HG02852 (cell line): ENCODE results near the gene DPCD.
"Not testable (repeated sequence)": the region's sequence is repeated elsewhere in the genome, so short reads cannot be mapped to it uniquely, and the experiment has no call there.

Experiments
- ATAC-seq: cut with Tn5 transposase; IDR thresholded peaks from one replicate; pipeline ENCODE4 v1.9.1; 2021; ENCODE audit warnings: mild to moderate bottlenecking, moderate library complexity; ENCODE audit not compliant: unreplicated experiment

Gene DPCD

DNA sequence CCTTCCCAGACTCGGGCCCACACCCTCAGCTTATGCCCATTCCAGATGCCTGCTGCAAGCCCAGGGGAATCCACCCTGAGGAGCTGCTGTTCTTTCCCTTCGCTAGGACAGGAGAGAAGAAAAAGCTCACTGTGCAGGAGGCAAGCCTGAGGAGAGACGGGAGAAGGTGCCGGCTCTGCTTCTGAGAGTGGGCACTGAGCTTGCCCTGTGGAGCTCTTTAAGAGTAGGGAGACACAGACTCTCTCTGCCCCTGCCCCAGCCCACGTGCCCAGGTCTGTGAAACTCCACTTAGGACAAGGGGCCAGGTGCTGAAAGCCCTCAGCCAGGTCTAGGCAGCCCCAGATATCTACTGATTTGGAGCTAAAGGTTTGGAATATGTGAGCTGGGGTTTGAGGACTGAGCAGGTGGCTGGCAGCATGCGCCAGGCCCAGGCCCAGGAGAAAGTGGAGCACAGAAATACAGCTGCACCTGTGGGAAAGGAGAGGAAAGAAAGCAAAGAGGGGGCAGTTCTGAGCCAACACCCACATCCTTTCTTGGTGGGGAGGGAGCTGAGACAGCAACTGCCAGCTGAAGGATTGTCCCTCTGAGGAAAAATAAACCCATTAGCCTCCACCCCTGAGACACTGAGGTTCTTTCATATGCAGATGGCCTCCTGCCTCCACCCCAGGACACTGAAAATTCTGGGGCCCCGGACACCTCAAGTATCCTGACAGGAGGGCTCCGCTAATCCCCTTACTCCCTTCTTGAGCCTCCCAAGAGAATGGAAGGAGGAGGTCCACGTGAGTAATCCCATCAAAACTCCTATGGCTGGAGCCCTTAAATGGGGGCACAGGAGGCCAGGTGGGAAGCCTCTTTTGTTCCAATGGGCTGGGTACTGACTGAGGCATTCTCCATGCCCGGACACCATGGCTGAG lies 7.4 kb upstream of the DPCD start:
- no peak for ATAC-seq

DNA sequence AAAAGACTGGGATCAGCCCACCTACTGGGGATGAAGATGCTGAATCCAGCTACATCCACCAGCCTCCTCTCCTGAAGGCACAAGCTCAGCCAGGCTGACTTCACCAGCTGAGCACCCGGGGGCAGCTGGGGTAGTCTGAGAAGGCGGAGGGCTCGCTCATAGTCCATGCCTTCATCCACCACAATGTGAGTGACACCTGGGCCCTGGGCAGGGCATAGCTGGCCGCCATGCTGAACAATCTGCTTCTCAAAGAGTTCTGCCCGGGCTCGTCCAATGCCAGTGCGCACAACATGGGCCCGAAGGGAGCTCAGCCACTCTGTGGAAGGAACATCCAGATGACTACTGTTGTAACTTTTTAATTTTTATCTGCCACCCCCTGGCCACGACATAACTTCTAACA lies 2.3 kb upstream of the DPCD start:
- ATAC-seq = no peak

DNA sequence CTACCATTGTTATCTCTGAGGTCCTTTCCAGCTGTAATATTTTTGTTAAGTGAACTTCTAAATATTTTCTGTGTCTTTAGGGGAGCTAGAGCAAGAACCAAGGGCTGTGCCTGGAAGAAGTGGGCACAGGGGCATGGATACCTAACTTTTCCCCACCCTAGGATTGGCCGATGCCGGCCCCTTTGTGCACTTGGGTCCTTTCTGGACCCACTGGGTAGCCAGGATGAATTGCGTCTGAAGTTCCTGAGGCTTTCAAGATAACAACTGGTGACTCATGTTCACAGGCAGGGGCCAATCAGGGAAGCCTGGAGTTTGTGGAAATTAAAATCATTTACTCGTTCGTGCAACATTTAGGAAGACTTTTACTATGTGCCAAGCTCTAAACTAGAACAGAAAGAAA lies 758 bp downstream of the DPCD start:
- ATAC-seq = no peak

DNA sequence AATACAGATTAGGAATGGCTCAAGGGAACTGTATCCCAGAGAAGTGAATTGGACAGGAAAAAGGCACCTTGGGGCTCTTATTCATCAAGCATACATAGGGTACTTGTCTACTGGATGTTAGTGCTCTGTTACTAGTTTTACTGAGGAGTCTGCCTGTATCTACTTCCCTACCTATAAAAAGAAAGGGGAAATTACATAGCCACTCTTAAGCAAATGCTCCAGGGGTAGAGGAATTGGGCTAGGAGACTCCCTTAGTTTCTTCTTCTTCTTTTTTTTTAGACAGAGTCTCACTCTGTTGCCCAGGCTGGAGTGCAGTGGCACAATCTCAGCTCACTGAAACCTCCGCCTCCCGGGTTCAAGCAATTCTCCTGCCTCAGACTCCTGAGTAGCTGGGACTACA lies 5.2 kb downstream of the DPCD start:
- not testable (repeated sequence) for ATAC-seq

DNA sequence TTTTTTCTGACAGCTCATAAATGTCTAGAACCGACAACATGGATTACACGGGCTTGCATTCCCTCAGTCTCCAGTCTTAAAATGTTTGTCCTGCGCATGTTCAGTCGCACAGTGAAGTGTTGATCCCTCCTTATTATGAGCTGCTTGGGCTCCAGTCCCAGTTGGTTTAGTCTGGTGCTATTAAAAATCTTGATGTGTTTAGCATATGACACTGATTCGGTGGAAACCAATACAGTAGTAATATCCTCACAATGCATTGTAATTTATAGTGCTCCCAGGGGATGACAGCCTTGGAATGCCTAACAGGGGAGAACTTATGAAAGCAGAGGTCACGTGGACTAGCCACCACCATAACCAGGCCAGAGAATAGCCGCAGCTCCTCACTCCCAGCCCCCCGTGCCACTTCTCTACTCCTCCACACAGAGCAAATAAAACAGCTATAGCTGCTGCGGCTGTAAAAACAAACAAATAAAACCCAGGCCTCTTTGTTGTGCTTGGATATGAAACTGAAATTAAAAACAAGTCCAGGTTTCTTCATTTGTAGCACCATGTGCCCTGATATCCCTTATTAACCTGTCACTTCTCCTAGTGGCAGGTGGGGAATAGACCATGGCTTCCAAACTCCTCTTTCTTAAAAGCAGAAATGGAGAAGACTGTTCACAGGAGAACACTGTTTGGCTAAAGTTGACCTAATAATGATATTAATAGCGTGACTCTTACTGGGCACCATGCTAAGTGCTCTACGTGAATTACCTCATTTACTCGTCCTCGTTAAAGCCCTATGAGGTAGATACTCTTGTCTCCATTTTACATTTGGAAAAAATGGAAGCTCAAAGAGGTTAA lies 7.7 kb downstream of the DPCD start:
- ATAC-seq = no peak

DNA sequence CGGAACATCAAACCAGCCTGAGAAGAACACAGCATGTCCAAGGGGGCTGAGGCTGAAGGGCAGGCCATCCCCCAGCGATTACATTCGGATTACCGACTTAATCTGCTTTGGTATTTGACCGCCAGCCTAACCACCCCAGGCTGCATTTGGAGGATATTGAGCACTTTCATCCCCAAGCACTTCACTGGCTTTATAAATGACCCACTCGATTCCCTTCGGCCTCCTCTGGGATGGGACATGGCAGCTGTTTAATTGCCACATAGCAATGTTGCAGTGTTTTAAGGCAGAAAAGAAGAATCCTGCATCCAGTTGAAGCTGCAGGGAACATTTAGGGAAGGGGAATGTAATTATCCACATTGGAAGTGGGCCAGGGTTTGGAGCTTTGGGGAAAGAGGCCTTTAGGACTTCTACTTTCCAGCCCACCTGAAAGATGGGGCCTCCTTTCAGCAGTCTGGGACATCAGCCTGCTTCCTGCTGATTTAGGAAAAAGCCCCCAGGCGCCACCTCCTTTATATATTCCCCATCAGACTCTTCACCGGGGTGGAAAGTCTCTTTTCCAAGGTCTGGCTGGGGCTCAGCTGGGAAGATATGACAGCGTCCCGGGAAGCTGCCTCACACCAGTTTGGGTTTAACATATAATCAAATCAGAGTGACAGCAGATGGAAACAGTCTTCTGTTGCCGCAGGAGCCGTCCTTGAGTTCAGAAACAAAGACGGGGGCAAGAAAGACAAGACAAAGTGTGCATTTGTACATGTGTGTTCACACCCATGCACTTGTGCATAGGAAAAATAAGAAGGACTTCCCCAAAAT lies 9.2 kb downstream of the DPCD start:
- no peak for ATAC-seq

DNA sequence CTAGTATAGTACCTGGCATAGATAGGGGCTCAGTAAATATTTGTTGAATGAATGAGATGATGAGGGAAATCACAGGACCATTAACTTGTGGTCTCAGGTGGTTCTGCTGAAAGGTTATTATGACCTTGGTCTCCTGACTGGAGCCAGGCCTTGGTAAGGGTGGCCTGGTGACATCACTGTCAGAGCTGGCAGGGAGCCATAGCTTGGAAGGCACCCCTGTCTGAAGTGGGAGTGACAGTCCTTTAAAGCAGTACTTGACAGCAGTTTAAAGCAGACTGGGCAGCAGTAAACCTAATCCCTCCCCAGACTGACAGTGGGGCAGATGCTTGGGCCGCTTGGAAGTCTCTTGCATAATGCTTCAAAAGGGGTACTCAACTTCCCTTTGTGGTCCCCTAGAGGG lies 13.4 kb downstream of the DPCD start:
- ATAC-seq = no peak

DNA sequence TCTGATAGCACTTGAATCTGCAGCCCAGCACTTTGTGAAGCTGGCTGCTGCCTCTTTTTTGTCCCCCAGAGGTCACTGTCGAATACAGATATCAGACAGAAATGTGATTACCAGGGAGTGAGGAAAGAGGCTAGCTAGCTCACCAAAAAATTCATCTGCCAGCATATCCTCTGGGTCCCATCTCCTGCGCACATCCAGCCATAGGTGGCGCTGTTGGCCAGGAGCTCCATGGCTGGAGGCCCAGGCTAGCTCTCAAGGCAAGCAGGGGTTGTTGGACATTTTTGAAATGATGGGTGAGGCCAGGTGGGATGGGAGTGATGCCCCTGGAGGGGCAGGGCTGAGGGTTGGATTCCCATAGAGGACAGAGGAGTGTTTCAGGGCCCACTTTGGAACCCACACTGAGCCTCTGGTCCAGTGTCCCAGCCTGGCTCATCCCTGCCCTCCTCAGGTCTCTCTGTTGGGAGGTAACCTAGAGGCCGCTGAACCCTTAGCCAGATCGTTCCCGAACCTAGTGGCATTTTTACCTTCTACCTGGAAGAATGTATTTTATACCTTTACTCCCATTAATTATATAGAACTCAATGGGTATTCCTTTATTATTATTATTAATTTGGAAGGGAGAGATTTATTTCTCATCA lies 14.8 kb downstream of the DPCD start:
- ATAC-seq = no peak

DNA sequence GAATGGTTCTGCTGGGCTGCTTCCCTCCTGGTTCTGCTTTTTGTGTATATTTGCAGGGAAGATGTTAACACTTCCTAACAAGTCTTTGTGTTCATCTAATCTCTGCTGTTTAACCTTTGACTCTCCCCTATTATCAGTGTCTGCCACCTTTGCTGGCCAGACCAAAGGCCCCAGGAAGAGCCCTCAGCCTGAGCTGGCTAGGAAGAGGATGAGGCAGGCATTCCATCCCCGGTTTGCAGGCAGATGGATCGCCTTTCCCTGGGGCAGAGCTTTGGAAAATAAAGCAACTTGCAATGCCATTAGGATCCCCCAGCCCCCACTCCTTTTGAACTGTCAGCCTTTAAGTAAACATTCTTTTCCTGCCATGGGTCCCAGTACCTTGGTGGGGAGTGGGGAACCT lies 19.0 kb downstream of the DPCD start:
- no peak for ATAC-seq

DNA sequence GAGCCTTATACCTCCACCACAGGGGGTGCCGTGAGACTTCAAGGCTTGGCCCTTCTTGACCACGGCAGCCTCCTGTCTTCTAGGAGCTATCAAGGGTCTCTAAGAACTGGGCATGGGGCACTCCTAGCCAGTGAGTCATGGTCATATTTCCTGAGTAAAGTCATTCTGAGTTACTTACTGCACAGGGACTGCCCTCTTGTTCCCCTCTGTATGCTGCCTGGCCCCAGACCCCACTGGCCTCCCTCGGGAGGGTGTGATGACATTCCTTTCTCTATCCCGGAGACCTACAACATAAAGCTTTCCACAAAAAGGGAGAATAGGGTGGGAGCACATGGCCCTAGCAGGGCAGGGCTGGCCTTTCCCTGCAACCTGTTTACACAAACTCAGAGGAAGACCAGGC lies 21.4 kb downstream of the DPCD start:
- no peak for ATAC-seq

DNA sequence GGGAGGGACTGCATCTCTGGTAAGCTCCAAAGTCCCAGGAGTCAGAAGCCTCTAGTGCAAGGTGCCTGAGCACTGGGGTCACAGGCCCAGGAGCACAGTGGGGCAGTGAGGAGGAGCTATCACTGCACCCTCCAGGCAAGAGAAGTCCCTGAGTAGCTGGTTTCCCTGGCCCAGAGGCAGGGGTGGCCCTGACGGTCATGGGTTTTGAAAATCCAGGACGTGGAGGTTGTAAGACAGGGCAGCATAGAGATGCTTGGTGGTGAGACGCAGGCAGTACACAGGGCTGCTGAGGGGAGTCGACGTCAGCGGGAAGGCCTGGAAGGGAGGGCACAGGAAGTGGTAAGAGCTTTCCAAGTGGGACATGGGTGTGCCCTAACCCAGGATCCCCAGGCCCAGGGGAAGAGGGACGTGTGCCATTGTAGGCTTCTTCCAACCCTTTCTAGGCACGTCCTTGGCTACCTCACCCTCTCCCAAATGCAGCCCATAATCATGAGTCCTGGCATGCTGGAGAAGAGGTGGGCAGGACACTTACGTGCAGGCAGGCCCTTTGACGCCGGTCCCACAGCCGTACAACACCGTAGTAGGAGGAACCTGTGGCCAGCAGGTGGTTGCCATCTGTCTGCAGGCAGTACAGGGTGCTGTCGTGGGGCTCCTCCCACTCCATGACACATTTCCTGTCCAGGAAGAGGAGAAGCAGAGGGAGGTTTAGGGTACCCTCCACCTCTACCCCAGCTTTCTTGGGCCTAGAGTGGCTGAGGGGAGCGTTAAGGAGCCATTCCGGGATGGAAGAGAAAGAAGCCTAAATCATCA lies 23.2 kb downstream of the DPCD start:
- no peak for ATAC-seq

DNA sequence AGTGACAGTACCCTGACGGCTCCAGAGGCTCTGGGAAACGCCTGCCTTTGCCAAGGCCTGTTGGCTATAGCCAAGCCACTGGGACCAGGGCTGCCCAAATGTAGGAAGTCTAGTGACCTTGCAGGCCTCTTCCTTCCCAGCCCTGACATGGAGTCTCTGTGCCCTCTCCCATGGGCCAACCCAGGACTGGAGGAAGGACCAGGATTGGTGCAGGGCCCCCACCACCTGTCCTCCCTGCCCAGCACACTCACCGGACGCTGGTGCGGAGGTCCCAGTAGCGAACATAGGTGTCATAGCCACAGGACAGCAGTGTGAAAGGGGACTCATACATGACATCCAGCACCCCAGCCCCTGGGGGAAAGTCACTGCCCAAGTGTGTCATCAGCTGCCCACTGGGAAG lies 24.0 kb downstream of the DPCD start:
- ATAC-seq = no peak

DNA sequence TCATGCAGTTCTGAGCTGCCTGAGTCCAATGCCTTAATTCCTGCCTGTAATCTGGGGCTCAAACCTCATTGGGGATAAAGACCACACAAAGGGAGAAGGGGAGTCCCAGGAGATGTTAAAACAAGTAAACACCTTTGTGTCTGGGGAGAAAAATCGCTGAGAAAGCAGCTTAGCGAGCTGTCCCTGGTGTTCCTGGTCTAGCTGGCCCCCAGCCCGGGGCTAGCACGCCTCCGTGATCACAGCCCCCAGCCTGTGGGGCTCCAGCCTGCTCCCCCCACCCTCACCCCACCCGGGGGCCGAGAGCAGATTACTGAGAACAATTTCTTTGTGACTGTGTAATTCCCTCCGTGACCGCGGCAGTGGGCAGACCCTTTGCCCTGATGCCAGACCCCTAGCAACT lies 24.8 kb downstream of the DPCD start:
- ATAC-seq = no peak

DNA sequence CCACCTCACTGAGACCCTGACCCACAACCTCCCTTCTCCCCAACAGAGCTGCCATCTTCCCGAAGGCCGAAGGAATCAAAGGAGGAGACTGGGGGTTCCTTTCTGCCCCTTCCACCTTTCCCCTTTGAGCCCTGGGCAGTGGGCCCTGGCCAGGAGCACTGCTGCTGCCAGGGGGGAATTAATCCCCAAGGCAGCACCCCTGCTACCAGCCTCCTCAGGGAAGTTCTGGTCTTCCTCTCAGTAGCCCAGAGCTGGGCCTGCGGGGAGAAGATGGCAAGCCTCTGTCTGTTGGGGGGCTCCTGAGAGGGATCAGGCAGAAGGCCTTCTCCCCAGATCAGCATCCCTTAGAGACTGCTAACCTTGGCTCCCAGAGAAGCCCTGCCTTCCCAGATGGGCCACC lies 25.5 kb downstream of the DPCD start:
- no peak for ATAC-seq

DNA sequence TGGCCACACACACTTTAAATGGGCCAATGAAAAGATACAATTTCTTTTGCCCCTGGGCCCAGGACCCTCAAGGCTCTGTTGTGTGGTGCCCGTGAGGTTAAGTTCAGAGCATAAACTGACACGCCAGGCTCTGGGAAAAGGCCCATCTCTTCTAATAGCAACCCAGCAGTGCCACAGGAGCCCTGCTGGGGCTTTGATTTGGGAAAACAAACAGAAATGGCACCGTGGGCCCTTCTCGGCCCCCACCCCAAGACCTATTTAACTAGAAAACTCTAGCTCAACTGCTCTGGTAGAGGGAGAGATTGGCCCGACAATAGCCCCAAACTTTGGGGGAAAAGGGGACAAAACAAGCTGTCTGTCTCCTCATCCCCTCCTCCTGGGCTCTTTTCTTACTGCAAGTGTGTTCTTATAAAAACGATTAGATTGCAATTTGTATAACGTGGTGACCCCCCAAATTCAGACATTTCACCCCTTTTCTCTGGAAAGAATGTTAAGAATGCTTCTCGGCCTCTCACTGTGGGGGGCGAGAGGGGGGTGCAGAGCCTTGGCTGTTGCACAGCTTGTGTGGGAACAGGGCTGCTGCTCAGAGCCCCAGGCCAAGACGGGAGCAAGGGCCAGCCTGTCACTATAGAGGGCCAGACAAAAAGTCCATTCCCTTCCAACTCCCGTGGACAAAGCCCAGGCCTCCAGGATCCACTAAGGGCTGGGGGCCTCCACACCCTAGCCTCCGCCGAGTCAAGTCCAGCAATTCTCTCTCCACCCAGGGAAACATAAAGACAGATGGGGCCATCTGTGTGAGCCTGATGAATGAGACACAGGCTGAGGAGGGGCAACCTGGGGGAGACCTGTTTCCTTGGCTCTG lies 26.8 kb downstream of the DPCD start:
- no peak for ATAC-seq

DNA sequence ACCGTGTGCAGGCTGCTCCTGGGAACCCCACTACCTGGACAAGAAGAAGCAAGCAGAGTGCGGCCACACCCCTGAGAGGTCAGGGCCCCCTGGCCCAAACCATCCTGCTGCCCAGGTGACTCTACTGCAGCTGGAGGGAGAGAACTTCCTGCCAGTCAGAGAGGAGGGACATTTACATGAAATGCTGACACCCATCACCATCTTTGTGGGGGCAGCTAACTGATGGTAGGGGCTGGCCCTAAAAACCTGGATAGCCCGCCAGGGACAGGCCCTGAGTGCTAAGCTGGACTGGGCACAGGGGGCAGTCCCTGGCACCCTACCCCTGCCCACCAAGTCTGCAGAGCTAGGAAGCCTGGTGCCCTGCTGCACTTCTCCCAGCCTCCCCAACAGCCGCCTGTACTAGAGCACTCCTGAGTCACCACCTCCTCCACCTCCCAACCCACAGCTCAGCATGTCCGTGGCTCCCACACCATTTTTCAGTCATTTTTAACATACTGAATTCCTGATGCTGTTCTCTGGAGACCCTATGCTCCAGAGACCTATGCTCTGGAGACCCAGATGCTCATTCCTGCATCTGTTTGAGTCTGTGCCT lies 27.5 kb downstream of the DPCD start:
- ATAC-seq = no peak

DNA sequence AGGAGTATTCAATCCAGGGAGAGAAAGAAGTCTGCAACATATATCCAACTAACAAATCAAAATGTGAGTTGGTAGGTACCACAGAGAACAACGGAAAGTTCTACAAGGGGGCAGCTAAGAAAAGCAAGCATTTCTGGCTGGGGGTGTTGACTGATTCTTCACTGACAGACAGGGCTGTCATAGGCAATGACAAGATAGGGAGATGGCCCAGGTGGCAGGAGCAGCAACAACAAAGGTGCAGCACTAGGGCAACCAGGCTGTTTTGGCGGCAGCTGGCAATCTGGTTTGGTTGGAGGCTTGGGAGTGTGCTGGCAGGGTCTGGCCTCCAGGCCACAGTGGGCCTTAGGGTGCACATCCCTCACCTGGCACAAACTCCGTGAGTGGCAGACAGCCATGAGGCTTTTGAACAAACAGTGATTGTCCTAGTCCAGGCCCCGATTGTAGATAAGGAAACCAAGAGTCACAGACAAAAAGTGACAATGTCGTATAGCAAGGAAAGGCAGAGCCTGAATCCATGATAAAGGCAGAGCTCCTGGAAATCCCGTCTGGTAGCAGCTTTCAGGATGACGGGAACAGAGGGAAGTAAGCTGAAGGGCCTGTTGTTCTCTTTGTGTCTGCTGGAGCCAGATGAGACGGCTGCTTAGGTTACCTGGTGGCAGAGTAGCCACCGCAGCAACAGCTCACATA lies 28.4 kb downstream of the DPCD start:
- ATAC-seq = no peak
